Suprapubic skin (tissue), 4 donors: Measurements from ENCODE around the gene TRAPPC3. TPM values are rescaled to one million over a fixed set of nuclear protein-coding genes. Genes with fewer than 3 reads are reported as not detected.

Source experiments
- DNase-seq, 2 donors: peaks; one replicate each; pipeline ENCODE4 v3.0.0-alpha.2; 2019; ENCODE audit warnings: low spot score in 2 of 2
- H3K27ac ChIP-seq: fragments of 200-600 bp; sonication (generic); one replicate; pipeline ENCODE4 v1.5.1; 2019
- H3K27me3 ChIP-seq: fragments of 200-600 bp; sonication (generic); one replicate; pipeline ENCODE4 v1.5.1; 2019
- H3K36me3 ChIP-seq: fragments of 200-600 bp; sonication (generic); one replicate; pipeline ENCODE4 v1.5.1; 2019
- H3K4me1 ChIP-seq: fragments of 200-600 bp; sonication (generic); one replicate; pipeline ENCODE4 v1.5.1; 2019
- H3K4me3 ChIP-seq: fragments of 200-600 bp; sonication (generic); one replicate; pipeline ENCODE4 v1.5.1; 2019; ENCODE audit warnings: mild to moderate bottlenecking
- H3K9me3 ChIP-seq: fragments of 200-600 bp; sonication (generic); one replicate; pipeline ENCODE4 v1.5.1; 2019
- EP300 ChIP-seq: sonication (generic); formaldehyde crosslinking; IDR thresholded peaks from one replicate; pipeline ENCODE4 v1.6.1; 2017; ENCODE audit warnings: antibody characterized with exemption
- POLR2A ChIP-seq, 2 donors: fragments of 450-650 bp; IDR thresholded peaks; one replicate each; pipeline ENCODE4 v1.6.1; 2017; ENCODE audit warnings: antibody characterized with exemption in 2 of 2, mild to moderate bottlenecking in 2 of 2, moderate library complexity in 2 of 2
- POLR2AphosphoS5 ChIP-seq, 3 donors: sonication (generic); formaldehyde crosslinking; IDR thresholded peaks; one replicate each; pipeline ENCODE4 v1.6.1; 2017; ENCODE audit warnings: antibody characterized with exemption in 3 of 3
- WGBS: methylation state at CpG from one replicate; pipeline ENCODE4 v1.1.5; 2018; 5-methylcytosine and 5-hydroxymethylcytosine counted together
- total RNA-seq, 4 donors: library from RNA; depleted of rRNA; stranded (reverse); fragments of >200 nt; gene quantifications; one replicate each; pipeline ENCODE4 v1.1.0, GENCODE V29; 2016
- TF ChIP-seq, protein P1 (sequence below), 2 donors: fragments of 200-600 bp in 1 of 2; fragments of 450-650 bp in 1 of 2; sonication (generic) in 1 of 2; IDR thresholded peaks; one replicate each; pipeline ENCODE4 v1.5.1; 2016 to 2019; ENCODE audit warnings: antibody characterized with exemption in 2 of 2, mild to moderate bottlenecking in 1 of 2, moderate library complexity in 1 of 2

TRAPPC3 gene
- total RNA-seq, 4 donors from 2014 or later: 68.7 to 111 (median 97.5) TPM

DNA sequence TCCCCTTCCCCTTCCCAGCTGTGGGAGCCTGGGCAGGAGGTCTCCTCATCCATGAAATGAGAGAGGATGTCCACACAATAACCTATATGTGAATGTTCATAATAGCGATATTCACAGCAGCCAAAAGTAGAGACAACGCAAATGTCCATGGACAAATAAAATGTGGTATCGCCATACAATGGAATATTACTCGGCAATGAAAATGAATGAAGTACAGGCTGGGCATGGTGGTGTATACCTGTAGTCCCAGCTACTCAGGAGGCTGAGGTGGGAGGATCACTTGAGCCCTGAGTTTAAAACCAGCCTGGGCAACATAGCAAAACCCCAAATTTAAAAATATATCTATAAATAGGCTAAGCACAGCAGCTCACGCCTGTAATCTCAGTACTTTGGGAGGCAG is 47.7 kb downstream of the TRAPPC3 start:
- TF ChIP-seq, protein P1, sequence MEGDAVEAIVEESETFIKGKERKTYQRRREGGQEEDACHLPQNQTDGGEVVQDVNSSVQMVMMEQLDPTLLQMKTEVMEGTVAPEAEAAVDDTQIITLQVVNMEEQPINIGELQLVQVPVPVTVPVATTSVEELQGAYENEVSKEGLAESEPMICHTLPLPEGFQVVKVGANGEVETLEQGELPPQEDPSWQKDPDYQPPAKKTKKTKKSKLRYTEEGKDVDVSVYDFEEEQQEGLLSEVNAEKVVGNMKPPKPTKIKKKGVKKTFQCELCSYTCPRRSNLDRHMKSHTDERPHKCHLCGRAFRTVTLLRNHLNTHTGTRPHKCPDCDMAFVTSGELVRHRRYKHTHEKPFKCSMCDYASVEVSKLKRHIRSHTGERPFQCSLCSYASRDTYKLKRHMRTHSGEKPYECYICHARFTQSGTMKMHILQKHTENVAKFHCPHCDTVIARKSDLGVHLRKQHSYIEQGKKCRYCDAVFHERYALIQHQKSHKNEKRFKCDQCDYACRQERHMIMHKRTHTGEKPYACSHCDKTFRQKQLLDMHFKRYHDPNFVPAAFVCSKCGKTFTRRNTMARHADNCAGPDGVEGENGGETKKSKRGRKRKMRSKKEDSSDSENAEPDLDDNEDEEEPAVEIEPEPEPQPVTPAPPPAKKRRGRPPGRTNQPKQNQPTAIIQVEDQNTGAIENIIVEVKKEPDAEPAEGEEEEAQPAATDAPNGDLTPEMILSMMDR (IDR thresholded peaks at IDR 0.05): no peak
- Histone ChIP-seq H3K27ac (no peak overlapping the region), H3K27me3 (no peaks in the 10 kb centered on the region), H3K4me1 (peaks cover 8% of the 10 kb centered on the region), H3K36me3 (no peaks in the 10 kb centered on the region), H3K4me3 (no peak overlapping the region), H3K9me3 (no peaks in the 10 kb centered on the region)
- WGBS: 97% methylated on average over 5 of the region's 5 CpGs
- no peak for DNase-seq

DNA sequence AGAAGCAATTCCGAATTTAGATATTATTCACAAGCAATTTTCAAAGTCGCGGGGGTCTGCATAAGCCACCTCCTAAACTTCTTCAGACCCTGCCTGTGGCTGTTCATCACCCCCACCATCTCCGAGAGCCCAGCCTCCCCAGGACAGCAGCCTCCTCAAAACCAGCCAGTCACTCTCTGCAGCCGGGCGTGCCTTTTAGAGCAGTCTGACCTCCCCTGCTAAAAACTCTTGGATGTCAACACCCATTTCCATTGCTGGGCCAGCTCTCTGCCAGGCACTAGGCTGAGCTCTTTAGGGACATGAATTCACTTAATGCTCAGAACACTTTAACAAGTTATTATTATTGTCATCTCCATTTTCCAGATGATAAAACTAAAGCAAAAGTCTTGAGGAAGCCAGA is 48.9 kb downstream of the TRAPPC3 start:
- TF ChIP-seq POLR2AphosphoS5 (IDR thresholded peaks at IDR 0.05): no peak
- TF ChIP-seq POLR2A (IDR thresholded peaks at IDR 0.05): no peak
- no peak for TF ChIP-seq EP300
- TF ChIP-seq, protein P1 (IDR thresholded peaks at IDR 0.05): no peak
- peaks cover 8% of the 10 kb centered on the region for H3K4me1 ChIP-seq
- peaks cover 4% of the 10 kb centered on the region for H3K36me3 ChIP-seq
- WGBS: 61% methylated on average over 6 of the region's 6 CpGs
- DNase-seq: no peak
- H3K9me3 ChIP-seq: no peaks in the 10 kb centered on the region
- H3K27me3 ChIP-seq: no peaks in the 10 kb centered on the region
- H3K4me3 ChIP-seq: no peak overlapping the region
- no peak overlapping the region for H3K27ac ChIP-seq

GRCh38 chr1:36099681-36100341 is 49.5 kb downstream of the TRAPPC3 start:
- H3K9me3 ChIP-seq: no peaks in the 10 kb centered on the region
- H3K4me1 ChIP-seq: peaks cover 9% of the 10 kb centered on the region
- no peak for TF ChIP-seq EP300
- TF ChIP-seq POLR2AphosphoS5 (IDR thresholded peaks at IDR 0.05): no peak
- TF ChIP-seq, protein P1 (IDR thresholded peaks at IDR 0.05): peak; percentile 73 to 75
- no peak for TF ChIP-seq POLR2A (IDR thresholded peaks at IDR 0.05)
- H3K27ac ChIP-seq: no peak overlapping the region
- peak; percentile 71 to 85 for DNase-seq
- peaks cover 4% of the 10 kb centered on the region for H3K36me3 ChIP-seq
- no peaks in the 10 kb centered on the region for H3K27me3 ChIP-seq
- WGBS: 25% methylated on average over 15 of the region's 18 CpGs
- H3K4me3 ChIP-seq: no peak overlapping the region

GRCh38 chr1:36098650-36099365 is 50.5 kb downstream of the TRAPPC3 start:
- TF ChIP-seq POLR2AphosphoS5 (IDR thresholded peaks at IDR 0.05): no peak
- TF ChIP-seq EP300: no peak
- TF ChIP-seq, protein P1 (IDR thresholded peaks at IDR 0.05): no peak
- TF ChIP-seq POLR2A (IDR thresholded peaks at IDR 0.05): no peak
- Histone ChIP-seq H3K4me1 (peaks cover 18% of the 10 kb centered on the region), H3K9me3 (no peaks in the 10 kb centered on the region), H3K4me3 (no peak overlapping the region), H3K36me3 (peaks cover 8% of the 10 kb centered on the region), H3K27ac (no peak overlapping the region), H3K27me3 (no peaks in the 10 kb centered on the region)
- DNase-seq: no peak
- WGBS: 80% methylated on average over 2 of the region's 13 CpGs
